ENCODE measurements around the gene ZNF79.

The ZNF79 gene

GRCh38 chr9:127398715-127399400, 25.3 kb upstream of the ZNF79 start:
- no peak for DNase-seq

- no peak for DNase-seq
Measured at GRCh38 chr9:127399736-127400269, 24.4 kb upstream of the ZNF79 start.

- no peak for DNase-seq
Measured at GRCh38 chr9:127402401-127403090, 21.6 kb upstream of the ZNF79 start.

- no peak for DNase-seq
Measured at GRCh38 chr9:127403507-127404192, 20.5 kb upstream of the ZNF79 start.

GRCh38 chr9:127404631-127405030, 19.6 kb upstream of the ZNF79 start:
- DNase-seq = no peak

- DNase-seq = no peak
Measured at GRCh38 chr9:127405344-127406125, 18.6 kb upstream of the ZNF79 start.

- no peak for DNase-seq
Measured at GRCh38 chr9:127406799-127407491, 17.2 kb upstream of the ZNF79 start.

- DNase-seq = no peak
Measured at GRCh38 chr9:127407492-127407843, 16.7 kb upstream of the ZNF79 start.

GRCh38 chr9:127411122-127411521, 13.1 kb upstream of the ZNF79 start:
- no peak for DNase-seq

GRCh38 chr9:127415141-127415540, 9.0 kb upstream of the ZNF79 start:
- no peak for DNase-seq

GRCh38 chr9:127415657-127416056, 8.5 kb upstream of the ZNF79 start:
- no peak for DNase-seq

GRCh38 chr9:127417131-127418036, 6.8 kb upstream of the ZNF79 start:
- no peak for DNase-seq

GRCh38 chr9:127418037-127418471, 6.1 kb upstream of the ZNF79 start:
- no peak for DNase-seq

GRCh38 chr9:127419348-127419747, 4.8 kb upstream of the ZNF79 start:
- DNase-seq = no peak

GRCh38 chr9:127421057-127421456, 3.1 kb upstream of the ZNF79 start:
- DNase-seq = no peak

- no peak for DNase-seq
Measured at GRCh38 chr9:127422133-127422782, 1.9 kb upstream of the ZNF79 start.

GRCh38 chr9:127422787-127423186, 1.4 kb upstream of the ZNF79 start:
- no peak for DNase-seq

GRCh38 chr9:127423476-127423933, 677 bp upstream of the ZNF79 start:
- no peak for DNase-seq

- DNase-seq = no peak
Measured at GRCh38 chr9:127424676-127424999, 456 bp downstream of the ZNF79 start.

- no peak for DNase-seq
Measured at GRCh38 chr9:127426756-127427155, 2.6 kb downstream of the ZNF79 start.

GRCh38 chr9:127428348-127428747, 4.2 kb downstream of the ZNF79 start:
- DNase-seq = no peak
